HG03060 (cell line): ENCODE measurements around the gene TEX22.

Experiments used
- ATAC-seq: cut with Tn5 transposase; IDR thresholded peaks from one replicate; pipeline ENCODE4 v1.9.1; 2021; ENCODE audit warnings: low read depth, moderate number of reproducible peaks; ENCODE audit not compliant: unreplicated experiment

TEX22 gene

DNA sequence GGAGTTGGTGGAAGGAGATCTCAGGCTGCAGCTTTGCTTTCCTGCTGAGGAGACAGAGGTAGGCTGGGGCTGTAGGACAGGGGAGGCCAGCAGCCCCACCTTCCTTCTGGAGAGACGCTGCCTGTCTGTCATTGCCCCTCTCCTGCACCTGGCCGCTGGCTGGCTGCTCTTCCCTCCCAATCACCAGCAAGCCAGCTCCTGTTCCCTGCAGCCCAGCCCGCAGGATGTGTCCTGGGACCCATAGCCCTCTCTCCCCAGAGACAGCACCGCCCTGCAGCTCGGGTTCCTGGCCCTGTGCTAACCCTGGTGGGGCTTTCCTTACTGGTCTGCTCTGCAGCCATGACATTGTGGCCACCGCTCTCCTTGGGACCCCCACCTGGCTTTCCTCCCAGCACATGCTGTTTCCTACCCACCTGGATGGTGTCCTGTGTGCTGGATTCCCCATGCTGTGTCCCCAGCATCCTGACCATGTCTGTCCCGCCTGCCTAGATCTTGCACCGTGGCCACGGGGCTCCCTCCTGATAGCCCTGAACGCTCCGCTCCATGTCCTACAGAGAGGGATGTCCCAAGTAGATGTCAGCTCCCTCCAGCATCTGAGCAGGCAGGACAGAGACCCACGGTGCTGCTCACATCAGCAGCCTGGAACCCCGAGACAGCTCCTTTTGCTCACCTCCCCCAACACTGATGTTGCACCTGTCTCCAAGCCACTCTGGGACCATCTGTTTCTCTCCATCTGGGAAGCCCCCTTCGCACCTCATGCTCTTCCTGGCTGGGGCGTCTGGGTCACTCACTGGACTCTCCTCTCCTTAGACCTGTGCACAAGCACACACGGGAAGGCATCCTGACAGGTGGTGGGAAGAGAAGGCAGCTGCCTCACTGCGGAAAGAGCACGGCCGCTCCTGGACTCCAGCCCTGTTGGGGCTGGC lies 20.2 kb downstream of the TEX22 start:
- ATAC-seq: no peak

DNA sequence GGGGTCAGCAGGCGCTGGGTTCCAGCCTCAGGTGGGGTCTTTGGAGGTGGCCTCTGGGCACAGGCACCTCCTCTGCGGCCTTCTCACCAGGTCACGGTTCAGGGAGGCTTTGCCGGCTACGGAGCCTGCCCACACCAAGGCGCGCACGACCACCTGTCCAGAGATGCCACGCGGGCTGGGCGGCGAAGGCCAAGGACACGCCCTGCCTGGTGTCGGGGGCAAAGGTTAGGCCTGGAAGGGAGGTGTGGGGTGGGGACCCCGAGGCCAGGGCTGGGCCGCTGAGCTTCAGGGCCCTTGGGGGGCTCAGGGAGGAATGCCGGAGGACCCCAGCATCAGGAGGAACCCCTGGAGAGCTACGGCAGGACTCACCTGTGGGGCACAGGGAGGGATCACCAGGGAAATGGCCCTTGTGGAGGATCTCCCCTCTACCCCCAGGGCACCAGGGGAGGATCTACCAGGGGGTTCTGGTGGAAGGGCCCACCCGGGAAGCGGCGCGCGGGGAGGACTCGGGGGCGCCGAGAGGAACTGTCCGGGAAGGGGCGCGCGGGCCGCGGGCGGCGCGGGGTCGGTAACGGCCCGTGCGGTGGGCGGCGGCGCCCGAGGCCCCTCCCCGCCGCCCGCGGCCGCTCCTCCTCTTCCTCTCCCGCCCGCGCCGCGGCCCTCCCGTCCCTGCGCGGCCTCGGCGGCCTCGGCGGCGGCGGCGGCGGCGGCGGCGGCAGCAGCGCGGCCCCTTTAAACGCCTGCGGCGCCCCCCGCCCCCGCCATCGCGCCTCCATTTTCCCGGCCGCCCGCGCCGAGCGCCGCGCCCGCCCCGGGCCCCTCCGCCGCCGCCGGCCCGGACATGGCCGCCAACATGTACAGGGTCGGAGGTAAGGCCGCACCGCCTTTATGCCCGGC lies 21.1 kb downstream of the TEX22 start, which contains the start of gene MTA1:
TSS of gene MTA1 (plus strand) at position 633 of the 897 bp plus-strand sequence. CDS start at position 842, 209 bp downstream.
- no peak for ATAC-seq

DNA sequence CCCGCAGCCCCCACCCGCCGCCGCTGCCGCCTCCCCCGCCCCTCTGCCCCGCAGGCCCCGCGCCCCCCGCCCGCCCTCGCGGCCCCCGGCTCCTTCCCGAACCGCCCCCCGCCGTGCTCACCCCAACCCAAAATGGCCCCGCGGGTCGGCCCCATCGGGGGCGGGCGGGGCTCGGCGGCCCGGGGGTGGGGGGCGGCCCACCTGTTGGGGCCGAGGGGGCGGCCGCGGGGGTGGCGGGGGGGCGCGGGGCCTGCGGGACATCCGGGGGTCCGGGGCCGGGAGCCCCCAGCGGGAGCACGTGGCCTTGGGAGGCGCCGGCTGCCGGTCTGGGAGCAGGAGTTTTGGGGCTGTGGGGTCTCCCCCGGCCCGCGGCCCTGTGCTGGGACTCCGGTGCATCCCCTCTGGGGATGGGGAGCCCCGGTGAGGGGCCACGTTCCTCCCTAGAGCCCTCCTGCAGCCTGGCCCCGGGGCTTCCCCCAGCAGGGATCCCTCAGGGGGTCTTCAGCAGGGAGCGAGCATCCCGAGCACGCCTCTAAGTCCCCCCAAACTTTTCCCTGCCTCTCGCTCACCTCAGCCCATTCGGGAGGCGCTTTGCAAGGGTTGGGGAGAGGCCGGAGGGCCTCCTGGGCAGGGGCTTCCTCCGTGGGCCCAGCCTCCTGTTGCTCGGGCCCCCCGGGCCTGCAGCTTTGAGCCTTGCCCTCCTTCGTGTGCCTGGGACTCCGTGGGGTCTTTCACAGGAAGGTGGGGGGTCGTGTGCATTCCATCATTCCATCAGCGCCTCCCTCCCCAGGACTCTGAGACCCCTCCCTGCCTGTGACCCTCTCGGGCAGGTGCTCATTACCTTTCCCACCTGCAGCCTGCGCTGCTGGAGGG lies 22.0 kb downstream of the TEX22 start:
- ATAC-seq: no peak

DNA sequence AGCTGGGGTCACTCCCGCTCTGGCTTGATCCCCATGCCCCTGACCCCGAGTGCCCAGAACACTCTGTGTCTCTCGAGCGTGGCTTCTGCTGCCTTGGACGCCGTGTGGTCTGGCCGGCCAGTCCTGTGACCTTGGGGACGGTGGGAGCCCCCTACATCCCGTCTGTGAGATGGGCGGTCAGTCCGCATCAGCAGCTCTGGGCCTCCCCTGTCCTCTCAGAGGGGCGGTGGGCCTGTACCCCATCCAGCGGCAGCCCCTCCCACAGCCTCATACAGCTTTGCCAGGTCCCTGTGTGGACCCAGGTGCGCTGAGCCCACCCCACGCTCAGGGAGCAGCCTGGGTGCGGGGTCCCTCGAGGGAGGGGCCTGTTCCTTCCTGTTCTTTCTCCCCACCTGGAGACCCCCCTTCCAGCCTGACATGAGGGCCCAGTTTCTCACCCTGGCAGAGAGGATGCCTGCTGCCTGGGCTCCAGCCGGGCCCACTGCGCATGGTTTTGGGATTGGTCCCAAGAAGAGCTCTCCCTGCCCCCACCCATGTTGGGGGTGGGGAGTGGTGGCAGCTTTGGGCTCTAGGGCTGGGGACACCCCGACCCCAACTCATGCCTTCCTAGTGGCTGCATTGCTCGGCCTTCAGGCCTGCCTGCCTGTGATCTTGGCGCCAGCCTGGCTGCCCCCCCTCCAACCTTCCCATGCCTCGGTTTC lies 22.8 kb downstream of the TEX22 start:
- ATAC-seq: no peak

DNA sequence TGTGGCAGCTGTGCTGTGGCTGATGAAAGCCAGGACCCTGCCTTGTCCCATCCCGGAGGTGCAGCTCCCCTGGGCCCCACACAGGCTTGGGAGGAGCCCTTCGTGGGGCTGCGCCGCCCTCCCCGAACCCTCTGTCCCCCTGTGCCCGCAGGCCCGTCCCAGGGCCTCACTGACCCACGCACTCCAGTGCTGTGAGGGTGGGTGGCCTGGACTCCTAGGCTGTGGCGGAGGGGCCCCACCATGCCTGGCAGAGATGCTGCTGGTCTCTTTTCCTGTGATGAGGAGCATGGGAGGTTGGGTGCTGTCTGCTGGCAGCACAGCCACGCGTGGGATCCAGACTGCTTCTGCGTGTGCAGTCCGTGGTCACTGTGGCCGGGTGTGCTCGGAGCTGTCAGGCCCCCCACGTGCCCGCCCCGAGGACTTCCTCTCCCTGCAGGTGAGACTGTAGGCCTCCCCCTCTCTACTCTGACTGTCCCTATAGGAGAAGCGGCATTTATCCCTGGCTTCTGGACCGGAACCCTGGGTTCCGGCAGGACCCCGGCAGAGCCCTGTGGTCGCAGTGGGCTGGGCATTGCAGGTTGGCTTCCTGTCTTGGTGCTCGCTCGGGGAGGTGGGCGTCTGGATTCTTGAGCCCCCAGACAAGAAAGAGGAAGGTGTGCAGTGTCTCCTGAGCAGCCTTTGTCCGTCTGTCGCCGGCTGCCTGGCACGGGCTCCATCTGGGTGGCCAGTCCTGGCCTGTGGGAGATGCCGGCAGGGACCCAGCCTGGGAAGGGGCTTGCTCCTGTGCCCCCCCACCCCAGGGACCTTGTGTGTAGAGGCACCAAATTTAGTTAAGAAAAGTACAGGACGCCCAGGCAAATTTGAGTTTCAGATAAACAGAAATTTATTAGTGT lies 23.6 kb downstream of the TEX22 start:
- ATAC-seq: no peak

DNA sequence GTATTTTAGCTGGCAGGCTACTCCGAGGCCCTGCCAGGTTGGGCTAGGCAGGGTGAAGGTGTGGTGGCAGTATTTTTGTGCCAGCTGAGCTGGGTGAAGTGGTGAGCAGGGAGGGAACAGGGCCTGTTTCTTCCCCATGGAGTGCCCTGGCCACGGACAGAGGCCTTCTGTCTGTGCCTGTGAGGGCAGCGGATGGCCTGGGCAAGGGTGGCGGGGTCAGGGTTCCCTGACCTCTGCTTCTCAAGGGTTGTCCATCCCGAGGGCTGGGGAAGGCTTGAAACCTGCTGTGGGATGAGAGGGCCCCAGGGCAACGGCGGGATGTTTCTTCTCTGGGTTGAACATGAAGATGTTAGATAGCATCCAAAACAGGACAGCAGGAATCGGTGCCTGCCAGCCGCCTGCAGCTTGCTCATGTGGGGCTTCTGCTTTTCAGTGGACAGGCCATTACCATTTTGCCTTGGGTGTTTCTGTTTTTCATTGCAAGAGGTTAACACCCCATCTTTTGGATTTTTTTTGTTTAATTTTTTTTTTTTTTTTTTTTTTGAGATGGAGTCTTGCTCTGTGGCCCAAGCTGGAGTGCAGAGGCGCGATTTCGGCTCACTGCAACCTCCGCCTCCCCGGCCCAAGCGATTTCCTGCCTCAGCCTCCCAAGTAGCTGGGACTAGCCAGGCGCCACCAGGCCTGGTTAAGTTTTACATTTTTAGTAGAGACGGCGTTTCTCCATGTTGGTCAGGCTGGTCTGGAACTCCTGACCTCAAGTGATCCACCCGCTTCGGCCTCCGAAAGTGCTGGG lies 24.6 kb downstream of the TEX22 start:
- ATAC-seq: no peak

DNA sequence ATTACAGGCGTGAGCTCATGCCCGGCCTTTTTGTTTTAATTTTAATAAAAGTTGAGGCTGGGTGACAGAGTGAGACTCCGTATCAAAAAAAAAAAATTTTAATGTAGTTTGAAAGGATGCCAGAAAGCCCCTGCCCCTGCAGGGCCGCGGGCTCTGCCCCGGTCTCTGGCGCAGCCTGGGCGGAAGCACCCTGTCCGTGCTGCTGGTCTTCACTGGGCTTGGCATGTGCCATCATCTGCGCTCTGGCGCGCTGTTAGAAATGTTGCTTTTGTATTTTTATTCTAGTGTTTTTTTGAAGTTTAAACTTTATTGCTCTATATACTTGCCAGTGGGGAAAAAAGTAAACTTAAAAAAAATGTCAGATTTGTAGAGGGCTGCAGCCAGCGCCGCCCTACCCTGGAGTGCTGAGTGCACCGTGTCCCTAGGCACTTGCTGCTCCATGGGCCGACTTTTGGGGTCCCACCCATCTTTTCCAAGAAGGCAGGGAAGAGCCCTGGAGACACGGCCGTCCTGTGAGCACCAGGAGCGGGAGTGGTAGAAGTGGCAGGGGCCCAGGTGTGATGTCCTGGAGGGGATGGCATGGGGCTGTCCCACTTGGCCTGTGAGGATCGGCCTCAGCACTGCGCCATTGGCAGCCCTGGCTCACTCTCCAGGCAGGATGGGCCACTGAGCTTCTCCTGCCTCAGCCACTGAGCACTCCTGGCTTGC lies 25.3 kb downstream of the TEX22 start:
- no peak for ATAC-seq

DNA sequence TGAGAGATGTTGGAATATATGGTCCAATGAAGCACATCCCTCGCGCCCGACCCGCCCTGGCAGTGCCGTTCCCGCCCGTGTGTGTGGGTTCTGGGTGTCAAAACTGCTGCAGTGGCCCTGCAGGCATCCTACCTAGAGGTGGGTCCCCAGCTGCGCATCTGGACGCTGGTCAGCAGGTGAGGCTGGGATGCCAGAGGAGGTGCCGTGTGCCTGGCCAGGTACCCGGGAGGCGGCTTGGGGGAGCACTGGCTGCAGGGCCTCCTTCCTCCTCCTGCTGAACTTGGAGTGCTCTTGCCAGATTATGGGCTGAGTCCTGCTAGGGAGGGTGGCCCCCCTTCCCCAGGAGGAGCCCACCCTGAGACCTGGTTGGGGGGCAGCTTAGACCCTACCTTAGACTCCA lies 26.5 kb downstream of the TEX22 start:
- no peak for ATAC-seq

DNA sequence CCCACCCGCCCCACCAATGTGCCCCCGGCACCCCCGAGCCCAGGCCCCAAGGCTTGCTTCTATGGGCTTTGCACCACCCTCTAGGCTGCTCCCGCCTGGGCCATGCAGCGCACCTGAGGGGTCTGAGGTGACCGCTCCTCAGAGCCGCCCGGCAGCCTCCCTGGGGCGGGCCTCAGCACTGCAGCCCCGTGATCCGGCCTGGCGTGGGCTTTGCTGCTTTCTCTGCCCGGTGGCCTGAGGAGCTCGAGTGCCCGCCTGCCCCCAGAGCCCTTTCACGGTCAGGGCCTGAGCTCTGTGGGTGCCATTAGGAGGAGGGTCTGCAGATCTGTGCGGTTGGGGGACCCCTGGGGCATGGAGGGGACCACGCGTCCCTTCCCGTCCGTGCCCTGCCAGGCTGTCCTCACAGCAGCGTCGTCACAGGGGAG lies 27.5 kb downstream of the TEX22 start:
- no peak for ATAC-seq

DNA sequence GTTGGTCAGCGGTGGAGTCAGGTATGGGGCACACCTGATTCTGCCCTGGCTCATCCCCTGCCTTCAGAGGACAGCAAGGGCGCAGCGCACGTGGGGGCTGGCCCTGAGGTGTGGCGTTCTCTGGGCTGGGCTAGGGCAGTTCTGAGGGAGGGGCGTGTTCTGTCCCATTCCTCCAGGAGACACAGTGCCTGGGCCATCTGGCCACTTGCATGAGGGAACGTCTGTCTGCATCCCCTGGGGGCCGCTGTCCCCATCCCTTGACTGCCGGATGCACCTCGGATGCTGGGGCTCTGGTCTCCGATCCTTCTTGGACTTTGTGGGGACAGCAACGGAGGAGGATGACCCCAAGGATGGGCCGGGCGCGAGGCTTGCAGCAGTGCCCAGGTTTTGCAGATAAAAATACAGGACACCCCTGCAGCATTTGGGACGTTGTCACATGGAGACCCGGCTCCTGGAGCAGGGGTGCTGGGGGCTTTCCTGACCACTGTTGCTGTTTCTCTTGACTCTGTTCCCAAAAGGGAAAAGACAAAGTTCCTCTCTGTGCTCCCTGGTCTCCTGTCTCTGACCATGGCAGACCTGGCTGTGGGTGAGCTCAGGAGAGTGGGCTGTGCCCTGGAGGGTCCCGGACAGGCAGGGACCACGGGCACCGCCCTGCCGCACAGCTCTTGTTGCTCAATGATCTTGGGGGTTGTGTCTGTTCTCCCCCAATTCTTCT lies 28.2 kb downstream of the TEX22 start:
- no peak for ATAC-seq

DNA sequence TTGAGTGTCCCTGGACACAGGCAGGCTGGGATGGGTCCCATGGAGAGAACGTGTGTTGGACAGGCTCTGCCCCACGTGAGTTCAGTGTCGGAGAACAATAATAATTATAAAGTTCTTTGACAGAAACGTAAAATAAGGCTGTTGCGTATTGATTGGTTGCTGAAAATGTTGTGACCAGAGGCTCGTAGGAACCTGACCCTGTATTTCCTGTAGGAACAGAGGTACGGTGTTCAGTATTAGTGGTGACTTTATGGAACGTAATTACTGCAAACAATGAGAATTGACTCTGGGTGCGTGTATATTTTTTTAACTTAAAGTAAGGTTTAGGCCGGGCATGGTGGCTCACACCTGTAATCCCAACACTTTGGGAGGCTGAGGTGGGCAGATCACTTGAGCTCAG lies 29.1 kb downstream of the TEX22 start:
- no peak for ATAC-seq

DNA sequence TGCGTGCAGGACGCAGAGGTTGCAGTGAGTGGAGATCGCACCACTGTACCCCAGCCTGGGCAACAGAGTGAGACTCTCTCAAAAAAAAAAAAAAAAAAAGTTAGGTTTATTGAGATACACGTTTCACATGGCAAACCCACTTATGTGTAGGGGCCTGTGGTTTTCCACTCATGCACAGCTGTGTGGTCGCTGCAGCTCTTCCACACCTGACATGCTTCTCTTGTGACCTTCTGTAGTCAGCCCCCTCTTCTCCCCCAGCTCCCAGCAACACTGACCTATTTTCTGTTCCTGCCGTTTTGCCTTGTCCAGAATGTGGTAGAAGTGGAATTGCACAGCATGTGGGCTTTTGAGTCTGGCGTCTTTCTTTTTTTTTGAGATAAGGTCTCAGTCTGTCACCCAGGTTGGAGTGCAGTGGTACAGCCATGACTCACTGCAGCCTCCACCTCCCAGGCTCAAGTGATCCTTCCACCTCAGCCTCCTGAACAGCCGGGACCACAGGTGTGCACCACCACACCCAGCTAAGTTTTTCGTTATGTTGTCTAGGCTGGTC lies 29.7 kb downstream of the TEX22 start:
- ATAC-seq: no peak

DNA sequence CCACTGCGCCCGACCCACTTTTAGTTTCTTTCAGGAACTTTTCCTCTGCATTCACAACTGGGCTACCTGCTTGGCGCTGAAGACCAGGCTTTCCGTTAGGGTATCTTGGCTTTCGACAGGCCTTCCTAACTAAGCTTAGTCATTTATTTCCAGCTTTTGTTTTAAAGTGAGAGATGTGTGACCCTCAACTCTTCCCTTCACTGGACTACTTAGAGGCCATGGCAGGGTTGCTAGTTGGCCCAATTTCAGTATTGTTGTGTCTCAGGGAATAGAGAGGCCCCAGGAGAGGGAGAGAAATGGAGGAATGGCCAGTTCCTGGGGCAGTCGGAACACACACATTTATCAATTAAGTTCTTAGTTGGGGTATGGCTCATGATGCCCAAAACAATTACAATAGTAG lies 31.7 kb downstream of the TEX22 start:
- no peak for ATAC-seq

DNA sequence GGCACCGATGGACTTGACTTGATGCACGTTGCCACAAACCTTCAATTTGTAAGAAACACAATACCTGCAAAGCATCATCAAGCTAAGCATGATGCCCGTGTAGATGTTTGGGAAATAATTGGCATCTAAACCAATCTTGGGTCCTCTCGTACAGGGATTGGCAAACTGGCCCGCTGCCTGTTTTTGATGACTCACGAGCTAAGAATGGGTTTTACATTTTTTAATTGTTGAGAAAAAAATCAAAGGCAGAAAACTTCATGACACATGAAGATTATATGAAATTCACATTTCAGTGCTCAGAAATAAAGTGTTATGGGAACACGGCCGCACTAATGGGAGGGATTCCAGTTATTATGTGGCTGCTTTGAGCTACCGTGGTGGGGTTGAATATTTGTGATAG lies 32.2 kb downstream of the TEX22 start:
- ATAC-seq: no peak

DNA sequence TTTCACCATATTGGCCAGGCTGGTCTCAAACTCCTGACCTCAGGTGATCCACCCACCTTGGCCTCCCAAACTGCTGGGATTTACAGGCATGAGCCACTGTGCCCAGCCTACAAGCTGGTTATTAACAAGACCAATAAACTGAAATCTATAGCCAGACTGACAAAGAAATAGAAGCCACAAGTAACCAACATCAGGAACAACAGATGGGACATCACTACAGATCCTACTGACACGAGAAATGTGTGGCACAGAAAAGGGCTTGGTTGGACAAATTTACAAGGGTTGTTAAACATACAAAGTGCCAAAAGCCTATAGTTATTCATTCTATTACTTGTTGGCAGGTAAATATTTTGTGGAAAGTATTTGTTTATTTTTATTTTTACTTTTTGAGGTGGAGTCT lies 32.9 kb downstream of the TEX22 start:
- ATAC-seq: no peak

DNA sequence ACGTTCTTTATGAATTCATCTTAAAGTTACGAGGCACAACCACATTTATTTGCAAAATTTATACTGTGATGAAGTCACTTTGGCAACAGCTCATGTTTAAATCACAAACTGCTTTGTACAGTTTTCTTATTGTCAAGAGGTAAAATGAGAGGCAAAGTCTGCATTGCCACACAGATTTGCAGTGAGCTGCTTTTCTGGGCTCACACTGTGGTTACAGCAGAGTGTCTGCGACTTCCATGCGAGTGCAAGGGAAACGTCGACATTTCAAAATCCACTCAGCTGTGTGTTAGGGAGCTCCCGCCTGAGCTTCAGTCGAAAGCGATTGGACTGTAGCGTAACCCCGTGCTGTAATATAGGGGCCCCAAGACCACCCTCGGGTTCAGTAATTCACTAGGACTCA lies 34.3 kb downstream of the TEX22 start:
- no peak for ATAC-seq
